Activated T-cell treated with anti-CD3 and anti-CD28 coated beads, Interleukin-2, amount 50 U/mL, for 48 hours (primary cell): ENCODE measurements around the gene PRSS33.

Source experiments
- DNase-seq, 2 experiments: peaks; one replicate each; pipeline ENCODE4 v3.0.0-alpha.2; 2020

Gene PRSS33

DNA sequence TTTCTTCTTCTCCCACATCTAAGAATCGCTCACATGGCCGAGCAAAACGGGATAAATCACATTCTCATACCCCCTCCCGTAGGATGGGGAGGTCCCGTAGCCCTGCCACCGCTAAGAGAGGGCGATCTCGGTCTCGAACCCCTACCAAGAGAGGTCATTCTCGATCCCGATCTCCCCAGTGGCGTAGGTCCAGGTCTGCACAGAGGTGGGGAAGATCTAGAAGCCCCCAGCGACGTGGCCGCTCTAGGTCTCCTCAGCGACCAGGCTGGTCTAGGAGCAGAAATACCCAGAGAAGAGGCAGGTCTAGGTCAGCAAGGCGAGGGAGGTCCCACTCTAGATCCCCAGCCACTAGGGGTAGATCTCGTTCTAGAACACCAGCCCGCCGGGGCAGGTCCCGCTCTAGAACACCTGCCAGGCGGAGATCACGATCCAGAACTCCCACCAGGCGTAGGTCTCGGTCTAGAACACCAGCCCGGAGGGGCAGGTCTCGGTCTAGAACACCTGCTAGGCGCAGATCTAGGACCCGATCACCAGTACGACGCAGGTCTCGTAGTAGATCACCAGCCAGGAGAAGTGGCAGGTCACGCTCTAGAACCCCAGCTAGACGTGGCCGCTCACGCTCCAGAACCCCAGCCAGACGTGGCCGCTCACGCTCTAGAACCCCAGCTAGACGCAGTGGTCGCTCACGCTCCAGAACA is 25.3 kb downstream of the PRSS33 start:
- DNase-seq: no peak

DNA sequence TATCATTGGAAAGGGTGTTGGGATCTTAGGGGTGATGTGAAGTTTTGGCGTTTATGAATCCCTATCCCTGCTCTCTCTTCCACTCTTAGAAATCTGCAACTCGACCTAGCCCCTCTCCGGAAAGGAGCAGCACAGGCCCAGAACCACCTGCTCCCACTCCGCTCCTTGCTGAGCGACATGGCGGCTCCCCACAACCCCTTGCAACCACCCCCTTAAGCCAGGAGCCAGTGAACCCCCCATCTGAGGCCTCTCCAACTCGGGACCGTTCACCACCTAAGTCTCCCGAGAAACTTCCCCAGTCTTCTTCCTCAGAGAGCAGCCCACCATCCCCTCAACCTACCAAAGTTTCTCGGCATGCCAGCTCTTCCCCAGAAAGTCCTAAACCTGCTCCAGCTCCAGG is 25.9 kb downstream of the PRSS33 start:
- DNase-seq: no peak

DNA sequence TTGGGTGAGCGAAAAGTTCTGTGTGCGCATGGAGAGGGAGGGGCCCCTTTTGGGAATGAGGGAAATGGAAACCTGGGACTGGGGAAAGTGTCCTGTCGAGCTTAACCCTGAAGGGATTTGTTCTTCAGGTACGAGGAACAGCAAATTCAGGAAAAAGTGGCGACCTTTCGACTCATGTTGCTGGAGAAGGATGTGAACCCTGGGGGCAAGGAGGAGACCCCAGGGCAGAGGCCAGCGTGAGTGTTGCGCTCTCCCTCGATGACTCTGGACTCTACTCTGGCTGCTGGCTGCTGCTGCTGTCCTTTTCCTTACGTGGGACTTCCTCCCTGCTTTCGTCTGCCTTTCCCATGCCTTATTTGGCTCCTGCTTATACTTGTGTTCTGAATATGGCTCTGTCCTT is 30.0 kb downstream of the PRSS33 start:
- DNase-seq: no peak

DNA sequence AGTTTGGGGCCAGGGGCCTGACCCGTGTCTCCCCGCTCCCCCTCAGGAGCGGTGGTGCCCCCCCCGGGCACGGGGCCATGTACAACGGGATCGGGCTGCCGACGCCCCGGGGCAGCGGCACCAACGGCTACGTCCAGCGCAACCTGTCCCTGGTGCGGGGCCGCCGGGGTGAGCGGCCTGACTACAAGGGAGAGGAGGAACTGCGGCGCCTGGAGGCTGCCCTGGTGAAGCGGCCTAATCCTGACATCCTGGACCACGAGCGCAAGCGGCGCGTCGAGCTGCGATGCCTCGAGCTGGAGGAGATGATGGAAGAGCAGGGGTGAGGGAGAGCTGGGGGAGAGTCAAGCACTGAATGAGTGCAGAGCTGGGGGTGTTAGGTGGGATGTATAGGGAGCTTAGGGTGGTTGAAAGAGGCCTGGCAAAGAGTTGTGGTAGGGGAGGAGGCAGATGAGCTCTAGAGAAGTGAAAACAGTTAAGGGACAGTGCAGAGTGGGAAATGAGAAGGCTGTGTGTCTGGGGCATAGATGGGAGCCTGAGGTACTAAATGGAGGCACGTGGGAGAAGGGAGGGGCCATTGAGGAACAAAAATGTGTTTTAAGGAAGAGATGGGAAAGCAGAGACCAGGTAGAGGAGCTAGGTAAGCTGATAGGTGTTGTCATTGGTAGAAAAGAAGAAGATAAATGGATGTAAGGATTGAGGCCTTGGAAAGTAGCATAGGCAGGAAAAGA is 30.9 kb downstream of the PRSS33 start:
- no peak for DNase-seq

GRCh38 chr16:2755158-2755557 is 32.2 kb downstream of the PRSS33 start:
- no peak for DNase-seq

DNA sequence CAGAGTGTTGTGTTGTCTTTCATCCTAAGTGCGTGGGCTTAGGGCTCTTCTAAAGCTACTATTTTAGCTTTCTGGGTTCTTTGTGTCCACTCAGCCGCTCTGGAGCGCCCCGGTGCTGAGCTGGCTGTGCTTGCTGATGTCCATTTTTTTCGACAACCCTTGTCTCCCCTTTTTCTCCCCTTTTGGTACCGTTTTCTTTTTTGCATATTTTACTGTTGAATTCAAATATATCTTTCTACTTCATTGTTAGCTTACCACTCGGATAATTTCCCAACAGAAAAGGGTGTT is 33.7 kb downstream of the PRSS33 start:
- no peak for DNase-seq

GRCh38 chr16:2752850-2753732 is 34.3 kb downstream of the PRSS33 start:
- no peak for DNase-seq

DNA sequence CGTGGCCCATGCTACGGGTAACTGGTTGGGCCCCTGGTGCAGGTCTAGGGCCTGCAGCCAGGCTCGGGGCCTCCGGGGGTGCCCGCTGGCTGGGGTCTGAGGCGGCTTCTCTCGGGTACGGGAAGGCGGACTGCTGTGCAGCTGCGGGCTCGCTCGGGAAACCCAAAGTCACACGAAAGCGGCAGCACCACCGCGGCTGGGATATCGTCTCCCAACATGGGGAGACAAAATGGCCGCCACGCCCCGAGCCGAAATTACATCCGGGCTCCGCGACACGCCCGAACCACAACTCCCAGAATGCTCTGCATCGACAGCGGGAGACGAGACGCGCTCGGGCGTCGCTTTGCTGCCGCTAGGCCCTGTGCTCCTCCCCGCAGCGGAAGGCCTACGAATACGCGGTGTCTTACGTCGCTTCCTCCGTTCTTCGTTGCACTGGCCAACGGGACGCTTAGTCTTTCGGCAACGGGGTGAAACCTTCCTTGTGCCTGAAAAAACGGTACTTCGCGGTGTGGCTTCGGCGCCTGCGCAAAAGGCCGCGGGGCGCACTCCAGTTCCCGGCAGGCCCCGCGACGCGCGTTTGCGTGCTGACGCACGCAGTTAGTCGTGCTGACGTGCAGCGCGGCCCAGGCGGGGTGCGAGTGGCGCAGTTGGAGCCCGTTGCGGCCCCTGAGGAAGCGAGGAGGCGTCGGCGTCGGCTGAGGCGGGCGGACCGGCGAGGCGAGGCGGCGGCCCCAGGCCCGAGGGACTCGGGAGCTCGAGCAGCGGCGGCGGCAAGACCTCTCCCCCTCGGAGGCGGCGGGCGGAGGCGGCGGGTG is 35.1 kb downstream of the PRSS33 start, which contains the start of gene SRRM2:
Gene SRRM2 (plus strand): TSS at position 604 of the 815 bp plus-strand sequence. CDS start 3,727 bp downstream, outside the sequence.
- peak; percentile 96 to 97 for DNase-seq

DNA sequence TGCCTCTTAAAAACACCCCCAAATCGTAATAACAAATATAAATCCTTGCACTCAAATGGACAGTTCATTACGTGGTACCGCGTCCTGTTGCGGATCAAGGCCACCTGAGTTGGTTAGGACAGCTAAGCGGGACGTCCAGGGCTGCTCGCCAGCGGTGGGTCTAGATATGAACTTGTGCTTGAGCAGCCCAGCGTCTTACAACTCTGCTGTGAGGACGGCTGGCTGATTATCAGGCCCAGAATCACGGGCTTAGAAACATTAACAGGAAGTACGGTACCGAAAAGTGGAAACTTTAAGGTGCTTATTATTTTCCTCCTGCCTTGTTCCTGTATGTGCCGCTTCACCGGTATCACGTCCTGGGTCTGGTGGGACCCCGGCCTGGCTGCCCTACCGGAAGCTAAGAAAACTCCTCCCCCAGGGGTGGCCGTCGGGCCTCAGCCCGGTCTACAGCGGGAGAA is 35.8 kb downstream of the PRSS33 start:
- peak in 1 of 2 experiments; percentile 54 for DNase-seq

GRCh38 chr16:2749936-2750335 is 37.4 kb downstream of the PRSS33 start:
- DNase-seq: no peak

DNA sequence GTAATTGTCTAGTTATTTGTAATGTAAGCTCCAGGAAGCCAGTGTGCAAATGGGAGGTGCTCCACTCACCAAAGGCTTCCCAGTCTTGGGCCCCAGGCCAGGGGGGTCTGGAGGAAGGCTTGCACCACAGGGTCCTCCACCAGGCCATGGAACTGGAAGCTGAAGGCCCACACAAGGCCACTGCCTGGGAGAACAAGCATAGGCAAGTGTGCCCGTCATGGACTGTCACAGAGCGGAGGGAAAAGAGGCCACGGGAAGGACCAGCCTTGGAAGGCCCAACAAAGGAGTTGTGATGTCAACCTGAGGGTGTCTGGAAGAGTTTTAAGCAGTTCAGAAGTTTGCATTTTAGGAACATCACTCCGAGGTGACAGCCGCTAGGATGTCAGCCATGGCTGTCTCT is 37.9 kb downstream of the PRSS33 start:
- no peak for DNase-seq

GRCh38 chr16:2748757-2749455 is 38.5 kb downstream of the PRSS33 start:
- no peak for DNase-seq

DNA sequence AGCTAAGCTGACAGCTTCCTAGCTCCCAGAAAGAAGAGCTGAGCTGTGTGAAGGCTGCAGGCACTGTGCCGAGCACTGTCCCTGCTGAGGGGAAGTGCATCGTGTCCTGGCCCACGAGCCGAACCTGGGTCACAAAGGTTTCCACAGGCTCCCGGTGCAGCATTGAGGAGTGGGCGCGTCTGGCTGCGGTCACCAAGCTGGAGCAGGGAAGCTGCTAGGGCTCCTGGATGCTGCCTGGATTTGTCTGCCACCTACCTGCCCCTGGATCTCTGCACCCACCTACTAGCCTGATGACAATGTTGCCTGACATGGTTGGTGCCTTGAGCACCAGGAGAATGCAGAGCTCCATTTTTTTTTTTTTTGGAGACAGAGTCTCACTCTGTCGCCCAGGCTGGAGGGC is 41.4 kb downstream of the PRSS33 start:
- no peak for DNase-seq

DNA sequence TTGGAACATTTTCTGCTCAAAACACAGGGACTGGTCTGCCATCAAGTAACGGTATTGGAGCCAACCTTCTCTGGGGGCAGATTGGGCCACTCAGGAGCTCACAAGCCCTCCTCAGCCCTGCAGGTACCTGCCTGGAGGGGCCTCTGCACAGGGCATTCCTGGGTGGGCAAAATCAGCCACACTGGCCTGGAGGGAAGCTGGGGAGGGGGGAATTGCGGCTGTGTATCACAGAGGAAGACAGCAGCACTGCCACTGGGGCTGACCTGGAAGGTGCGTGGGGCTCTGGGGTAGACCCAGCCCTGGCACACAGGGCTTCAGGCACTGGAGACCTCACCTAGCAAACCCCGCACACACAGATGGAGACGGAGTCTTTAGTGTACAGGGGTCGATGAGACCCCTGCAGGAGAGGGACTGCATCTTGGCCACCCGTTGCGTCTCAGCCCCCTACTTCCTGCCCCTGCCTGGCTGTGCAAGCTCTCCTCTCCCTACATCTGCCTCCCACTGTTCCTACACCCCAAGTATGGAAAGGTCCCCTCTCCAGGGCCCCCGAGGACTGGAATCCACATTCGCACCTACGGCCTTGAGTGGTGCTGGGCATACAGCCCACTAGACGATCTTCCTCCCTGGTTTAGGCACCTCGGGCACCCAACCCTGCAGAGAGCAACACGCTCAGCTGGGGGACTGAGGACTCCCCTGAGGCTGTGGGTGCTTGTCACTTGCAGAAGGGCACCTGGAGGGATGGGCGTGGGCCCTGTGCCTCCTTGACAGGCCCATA is 42.1 kb downstream of the PRSS33 start:
- DNase-seq: no peak

DNA sequence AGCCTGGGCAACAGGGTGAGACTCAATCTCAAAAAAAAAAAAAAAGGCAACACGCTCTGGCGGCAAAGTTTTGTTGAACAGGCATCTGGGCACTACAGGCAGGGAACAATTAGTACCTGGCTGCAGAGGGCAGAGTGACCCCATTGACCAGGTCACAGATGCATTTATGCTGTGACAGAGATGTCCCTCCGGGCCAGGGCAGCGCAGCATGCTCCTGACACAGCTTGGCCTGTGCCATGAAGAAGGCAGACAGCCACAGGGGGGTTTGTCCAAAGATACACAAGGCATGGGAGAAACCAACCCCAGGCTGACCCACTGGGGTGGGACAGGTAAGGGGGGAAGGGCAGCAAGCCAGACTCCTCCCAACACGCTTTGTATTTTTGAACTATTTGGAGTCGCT is 42.6 kb downstream of the PRSS33 start:
- no peak for DNase-seq

DNA sequence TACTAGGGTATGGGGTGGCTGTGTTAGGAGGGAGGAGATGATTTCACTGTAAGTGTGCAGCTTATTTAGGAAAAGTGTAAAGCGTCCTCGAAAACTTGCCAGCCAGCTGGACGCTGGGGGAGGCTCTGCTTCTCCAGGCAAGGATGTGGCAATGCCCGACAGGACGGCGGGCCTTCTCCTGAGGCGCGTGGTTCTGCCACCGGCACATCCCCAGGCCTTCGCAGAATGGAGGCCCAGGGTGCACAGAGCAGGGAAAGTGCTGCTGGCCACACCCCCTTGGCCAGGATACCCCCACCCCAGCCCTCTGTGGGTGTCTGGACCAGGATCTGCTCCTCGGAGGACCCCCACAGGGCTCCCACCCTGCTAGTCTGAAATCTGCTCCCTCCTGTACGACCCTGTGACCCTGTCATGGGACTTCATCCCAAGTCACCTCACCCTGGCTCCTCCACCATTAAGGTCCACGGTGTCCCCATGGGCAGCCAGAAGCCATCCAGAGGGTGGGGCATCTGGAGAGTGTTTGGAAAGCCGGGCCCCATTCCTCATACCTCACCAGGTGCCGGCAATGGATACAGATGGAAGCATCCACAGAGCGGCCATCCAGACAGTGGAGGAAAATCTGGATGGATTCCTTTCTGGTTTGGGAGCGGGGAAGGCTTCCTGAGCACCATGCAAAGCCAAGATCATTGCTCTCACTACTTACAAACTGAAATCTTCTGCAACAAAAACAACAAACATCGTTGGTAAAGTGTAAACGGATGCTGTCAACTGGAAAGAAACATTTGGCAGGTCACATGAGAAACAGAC is 44.2 kb downstream of the PRSS33 start:
- DNase-seq: no peak

DNA sequence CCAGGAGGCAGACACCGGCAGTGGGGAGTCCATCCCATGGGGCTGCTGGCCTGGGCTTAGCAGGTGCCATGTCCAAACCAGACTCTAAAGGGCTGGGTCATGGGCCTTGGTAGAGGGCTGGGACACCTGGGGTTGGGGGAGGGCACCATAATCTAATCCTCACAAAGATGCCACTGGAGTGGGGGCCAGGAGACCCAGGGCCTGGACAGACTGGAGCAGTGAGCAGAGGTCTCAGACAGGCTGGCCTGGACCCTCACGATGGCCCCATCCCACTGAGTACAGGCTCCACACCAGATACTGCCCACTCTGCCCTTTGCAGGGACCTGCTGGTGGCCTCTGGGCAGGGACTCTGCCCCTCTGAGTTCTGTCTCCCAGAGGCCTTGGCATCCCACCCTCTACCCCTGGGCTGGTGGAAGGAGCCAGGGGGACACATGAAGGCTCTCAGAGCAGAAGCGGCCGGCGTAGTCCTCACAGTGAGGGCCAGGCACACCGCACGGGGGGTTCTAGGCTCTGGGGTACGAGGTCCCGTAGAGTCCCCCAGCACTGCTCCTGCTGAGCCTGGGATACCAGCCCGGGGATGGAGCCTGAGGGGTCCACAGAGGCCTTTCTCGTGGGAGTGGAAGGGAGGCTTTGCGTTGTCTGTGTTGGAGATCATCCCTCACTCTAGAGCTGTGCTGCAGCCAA is 44.9 kb downstream of the PRSS33 start:
- DNase-seq: no peak

GRCh38 chr16:2741168-2741567 is 46.2 kb downstream of the PRSS33 start:
- no peak for DNase-seq

DNA sequence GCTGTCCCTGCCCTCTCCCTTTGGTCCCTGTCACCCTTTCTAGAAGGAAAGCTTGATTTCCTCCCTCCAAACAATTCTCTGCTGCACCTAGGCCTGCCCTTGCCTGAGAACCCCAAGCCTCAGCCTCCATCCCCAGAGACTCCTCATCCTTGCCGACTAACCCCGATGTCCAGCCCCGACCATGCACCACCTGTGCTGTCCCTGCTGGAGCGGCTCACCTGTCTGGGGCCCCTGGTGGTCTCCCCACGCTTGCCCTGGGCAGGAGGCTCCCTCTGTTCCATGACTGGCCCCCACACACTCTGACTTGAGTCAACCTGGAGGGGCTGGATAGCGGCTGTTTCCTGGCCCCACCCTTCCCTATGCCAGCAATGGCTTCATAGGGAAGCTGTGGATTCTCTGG is 46.9 kb downstream of the PRSS33 start:
- DNase-seq: no peak
